ENCODE measurements around the gene FAM3D.

Gene FAM3D

DNA sequence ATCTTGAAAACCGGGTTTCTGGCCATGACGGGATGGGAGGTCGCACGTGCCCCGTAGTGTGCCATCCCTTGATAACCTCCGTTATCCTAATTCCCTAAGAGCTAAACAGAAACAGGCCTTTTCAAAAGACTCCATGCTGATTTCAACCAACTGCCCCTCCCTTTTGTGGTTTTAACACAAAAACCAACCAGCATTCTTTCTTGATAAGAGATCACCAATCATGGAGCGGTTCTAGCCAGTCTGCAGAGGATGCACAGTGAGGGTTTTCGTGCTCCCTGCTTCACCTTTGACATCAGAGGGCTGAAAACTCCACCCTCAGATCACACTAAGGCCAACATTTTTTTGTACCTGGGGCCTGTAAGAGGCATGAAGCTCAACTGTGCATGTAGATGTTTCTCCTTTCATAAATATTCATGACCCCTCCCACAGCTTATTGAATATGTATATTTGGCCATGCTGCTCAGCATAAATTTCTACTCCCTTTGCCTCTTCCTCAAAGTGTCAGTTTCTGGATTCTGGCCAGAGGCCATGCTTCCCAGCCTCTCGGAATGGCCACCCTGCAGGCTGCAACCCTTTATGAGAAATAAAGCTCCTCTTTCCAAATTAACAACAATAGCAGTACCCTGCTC, 41.3 kb downstream of the FAM3D start:
- DNase-seq: no peak

DNA sequence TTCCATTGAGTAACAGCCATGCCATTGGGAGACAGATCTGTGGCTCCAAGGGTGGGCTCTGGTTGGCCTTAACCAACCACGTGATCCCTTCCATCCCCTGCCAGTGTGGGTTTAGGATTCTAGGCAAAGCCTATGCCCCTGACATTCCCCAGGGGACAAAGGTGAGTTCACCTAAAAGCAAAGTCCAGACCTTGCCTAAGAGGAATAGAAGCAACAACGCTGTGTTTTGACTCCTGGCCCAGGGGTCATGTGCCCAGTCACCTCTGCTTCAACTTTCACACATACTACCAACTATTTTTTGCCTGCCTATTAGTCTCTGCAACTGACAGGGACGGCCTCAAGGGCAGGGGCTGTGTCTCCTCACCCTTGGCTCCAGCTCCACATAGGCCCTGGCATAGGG, 42.0 kb downstream of the FAM3D start:
- DNase-seq: no peak

DNA sequence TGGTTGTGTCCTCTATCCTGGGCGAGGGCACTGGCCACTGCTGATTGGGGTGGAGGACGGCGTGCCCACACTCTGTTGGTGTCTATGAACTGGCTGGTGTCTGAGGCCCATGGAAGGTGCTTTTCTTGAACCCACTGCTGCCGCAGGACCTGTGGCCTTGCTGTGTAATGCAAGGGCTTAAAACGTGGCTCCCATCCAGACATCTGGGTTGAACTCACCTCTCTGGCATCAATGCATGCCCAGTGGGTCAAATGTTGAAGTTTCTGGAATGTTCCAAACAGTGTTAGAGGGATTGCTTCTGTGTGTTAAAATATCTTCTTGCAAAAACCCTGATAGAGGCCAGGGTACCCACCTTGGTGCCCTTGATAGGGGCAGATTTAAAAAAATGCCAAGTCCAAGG, 42.6 kb downstream of the FAM3D start:
- DNase-seq: no peak

DNA sequence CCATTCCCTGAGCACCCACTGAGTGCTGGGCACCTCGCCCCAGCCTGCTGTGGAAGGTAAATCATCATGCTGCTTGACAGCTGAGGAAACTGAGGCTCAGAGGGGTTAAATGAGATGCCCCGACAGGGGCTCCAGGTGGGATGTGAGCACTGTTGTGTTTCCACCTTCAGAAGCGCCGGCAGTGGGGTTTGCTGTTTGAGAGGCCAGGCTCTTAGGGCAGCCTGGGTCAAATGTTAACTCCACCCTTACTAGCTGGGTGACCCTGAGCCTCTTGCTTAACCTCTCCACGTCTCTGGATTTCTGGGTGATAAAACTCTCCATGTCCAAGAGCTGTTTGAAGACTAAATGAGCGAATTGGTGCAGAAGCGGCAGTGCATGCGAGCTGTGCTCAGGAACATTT, 43.1 kb downstream of the FAM3D start:
- no peak for DNase-seq

DNA sequence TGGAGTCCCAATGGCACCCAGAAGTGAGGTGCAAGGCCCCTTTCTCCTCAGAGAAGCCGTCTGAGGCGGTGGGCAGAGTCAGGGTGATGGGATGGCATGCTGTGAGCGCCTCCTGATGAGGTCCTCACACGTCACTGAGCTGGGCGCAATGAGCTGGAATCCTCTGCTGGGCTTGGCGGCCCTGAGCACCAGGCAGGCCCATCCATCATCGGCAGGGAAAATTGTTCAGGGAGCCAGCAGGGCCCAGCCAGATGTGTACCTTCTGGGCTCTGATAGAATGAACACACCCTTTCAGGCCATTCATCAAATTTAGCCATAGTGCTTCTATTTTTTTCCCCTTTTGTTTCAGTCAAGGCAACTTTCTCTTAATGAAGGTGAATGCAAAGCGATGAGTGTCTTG, 43.7 kb downstream of the FAM3D start:
- DNase-seq: no peak

DNA sequence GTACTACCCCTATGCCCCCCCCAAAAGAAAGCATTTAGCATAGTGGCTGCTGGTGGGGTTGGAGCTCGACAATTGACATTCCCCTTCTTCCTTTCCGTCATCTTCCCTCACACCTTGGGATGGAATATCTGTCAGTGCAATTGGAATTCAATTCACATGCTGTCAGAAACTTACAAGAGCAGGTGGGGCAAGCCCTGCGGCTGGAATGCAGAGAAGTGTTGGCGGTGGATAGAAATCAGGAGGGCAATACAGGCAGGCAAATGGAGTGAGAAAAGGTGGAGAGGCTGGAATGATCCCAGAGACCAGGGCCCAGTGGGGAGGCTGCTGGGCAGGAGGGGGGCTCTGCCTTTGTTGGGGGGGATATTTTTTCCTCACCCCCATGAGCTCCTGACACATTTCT, 44.1 kb downstream of the FAM3D start:
- DNase-seq: no peak

DNA sequence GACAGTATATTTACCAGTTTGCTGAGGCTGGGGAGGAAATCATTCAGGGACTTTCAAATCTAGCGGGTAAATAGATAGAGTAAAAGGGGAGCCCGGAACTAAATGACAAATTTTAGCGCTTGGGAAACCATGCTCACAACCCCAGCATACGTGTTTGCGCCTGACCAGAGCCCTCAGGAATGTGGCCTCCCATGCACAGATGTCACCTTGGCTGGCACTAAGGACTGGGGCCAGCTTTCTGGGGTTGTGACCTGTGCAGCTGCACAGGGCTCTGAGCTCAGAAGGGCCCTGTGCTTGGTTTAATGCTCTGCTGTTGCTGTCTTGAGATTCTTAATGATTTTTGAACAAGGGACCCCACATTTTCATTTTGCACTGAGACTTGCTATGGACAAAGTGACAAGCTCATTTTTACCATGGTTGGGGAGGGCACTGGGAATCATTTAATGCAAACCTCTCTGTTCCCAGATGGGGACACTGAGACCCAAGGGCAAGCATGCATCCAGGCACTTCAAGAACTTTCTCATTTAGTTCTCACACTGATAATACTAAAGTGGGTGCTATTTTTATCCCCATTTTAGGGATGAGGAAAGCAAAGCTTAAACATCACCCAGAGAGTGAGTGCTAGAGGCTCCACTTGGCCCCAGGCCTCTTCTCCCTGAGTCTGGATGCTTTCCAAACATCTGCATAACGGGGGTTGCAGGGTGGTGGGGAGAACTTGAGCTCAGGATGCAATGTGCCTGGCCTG, 45.3 kb downstream of the FAM3D start:
- no peak for DNase-seq

DNA sequence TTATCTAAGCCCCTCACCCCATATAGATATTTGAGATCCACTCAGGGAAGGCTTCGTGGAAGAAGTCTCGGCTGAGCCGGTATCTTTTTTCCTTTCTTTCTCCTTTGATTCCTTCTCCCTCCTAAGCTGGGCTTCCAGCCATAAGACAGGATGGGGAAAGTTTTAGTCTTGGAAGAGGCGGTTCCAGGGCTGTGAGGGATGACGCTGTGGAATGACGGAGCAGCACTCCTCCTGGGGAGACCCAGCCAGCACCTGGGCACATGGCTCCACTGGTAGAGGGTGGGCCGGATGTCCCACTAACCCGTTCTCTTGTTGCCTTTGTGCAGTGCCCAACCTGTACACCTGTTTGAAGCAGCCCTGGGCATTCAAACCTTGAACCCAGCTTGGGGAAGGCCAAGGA, 46.2 kb downstream of the FAM3D start:
- DNase-seq: no peak

DNA sequence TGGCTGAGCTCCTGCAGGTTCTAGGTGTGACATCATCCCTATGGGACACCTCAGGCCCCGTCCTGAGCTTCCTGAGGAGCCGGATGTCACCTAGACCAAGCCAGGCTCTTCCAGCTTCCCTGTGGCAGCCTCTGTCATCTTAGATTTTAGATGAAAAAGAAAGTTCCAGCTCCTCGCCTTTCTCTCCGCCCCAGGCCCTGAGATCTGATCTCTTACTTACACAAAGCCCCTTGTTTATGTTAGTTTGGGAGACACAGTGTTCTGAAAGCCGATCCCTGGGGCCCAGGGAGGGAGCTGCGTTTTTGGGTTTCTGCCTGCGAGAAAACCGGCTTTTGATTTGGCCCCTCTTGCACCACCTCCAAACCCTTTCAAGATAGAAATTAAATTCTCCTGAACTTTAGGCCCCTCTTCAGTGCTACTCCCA, 49.2 kb downstream of the FAM3D start:
- no peak for DNase-seq

DNA sequence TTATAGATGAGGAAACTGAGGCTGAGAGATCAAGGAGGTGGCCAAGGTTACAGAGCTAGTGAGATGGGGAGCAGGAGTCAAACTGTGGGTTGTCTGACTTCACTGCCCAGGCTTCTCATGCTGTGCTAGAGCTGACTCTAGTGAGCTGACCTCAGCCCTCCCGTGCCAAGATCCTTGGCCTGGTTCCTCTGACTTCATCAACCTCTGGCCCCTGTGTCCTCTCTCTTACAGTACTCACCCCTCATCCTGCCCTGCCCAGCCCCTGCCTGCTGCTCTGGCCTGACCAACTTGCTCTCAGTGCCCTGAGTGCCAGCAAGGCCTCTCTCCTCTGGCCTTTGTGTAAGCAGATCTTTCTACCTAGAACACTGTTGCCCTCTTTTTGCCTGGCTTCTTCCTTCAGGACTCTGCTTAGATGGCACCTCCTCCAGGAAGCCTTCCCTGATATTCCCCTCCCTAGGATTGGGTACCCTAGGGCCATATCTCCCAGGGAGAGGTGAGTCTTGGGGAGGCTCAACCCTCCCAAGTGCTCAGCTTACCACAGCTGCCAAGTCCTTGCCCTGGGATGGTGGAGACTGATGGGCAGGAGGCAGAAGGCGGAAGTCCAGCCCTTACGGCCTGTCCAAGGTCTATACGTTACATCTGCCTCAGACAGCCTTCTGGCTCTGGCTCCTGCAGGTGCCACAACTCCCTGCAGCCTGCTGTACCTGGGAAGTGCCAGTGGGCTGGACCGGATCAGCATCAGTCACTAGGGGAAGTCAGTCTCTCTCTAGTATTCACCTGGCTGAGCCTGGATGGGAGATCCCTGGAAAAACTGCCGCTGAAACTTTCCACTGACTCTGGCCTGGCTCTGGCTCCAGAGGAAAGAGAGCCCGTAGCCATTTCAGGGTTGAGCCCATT, 53.1 kb downstream of the FAM3D start:
- no peak for DNase-seq

DNA sequence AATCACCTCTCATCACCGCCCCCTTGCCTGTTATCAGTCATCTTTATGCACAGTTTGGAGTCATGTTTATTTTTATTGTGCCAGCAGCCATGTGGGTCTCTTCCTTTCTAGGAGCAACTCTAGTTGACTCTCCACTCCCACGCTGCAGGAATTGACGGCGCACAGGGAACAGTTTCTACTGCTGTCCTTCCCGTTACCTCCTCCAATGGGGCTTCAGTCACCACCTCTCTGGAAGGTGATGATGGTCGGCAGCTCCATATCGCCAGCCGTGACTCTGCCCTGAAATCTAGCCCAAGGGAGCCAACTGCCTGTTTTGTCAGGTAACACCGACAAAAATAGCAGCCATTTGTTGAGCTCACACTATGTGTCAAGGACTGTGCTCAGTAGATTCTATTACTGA, 53.7 kb downstream of the FAM3D start:
- no peak for DNase-seq

DNA sequence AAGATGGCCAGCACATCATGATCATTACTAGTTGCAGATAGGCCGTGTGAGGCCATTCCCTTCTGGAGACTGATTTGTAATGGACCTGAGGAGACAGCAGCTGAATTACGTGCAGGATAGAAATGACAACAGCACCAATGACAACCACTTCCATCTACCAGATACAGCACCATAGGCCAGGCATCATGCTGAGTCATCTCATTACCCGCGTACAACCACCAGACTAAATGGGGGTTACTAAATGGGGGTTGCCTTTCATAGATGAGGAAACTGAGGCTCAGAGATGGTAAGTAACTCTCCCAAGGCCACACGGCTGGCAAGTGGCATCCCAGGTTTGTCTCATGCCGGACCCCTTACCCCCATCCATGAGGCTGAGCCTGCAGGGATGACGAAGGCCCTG, 56.6 kb downstream of the FAM3D start:
- DNase-seq: no peak

DNA sequence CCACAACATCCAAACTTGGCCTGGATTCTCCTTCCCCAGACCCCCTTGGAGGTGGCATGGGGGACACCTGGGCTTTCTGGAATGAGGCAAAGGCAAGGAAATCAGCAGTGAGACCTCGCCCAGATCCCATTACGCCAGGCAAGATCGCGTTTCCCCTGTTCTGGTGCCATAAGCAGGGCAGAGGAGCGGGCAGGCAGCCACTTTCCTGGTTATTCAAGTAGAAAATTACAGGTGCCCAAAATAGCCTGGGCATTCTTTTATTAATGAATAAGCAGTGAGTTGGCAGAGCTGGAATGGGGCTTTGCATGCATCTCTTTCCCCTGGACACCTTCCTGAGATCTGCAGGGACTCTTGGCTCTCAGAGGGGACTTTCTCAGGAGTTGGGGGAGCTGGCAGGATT, 57.9 kb downstream of the FAM3D start:
- DNase-seq: no peak

DNA sequence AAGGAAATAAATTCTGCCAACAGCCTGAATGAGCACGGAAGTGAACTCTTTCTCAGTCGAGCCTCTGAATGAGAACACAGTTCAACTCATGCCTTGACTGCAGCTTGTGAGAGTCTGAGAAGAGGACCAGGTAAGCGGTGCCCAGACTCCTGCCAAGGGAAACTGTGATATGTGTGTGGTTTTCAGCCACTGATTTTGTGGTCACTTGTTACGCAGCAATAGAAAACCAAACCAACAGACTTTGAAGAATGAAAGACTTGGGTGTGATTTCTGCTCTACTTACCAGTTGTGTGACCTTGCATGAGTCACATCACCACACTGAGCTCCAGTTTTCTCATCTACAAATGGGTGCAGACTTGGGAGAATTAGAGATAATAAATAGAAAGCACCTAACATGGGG, 58.8 kb downstream of the FAM3D start:
- DNase-seq: no peak

DNA sequence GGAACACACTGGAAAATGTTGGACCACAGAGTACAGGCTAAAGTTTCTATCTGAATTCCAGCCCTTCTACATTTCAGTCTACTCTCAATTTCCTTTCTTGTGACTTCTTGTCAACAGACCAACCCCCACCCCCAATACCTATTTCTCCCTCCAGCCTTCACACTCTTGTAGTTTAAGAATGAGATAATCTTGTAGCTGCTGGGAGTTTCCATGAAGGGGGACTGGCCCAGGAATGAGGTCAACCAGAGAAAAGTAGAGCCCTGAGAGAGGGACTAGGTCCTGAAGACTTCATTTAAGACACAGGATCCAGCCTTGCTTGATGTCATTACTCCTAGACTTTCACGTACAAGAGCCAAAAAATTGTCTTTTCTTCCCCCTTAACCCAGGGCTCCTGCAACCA, 59.9 kb downstream of the FAM3D start:
- DNase-seq: no peak

DNA sequence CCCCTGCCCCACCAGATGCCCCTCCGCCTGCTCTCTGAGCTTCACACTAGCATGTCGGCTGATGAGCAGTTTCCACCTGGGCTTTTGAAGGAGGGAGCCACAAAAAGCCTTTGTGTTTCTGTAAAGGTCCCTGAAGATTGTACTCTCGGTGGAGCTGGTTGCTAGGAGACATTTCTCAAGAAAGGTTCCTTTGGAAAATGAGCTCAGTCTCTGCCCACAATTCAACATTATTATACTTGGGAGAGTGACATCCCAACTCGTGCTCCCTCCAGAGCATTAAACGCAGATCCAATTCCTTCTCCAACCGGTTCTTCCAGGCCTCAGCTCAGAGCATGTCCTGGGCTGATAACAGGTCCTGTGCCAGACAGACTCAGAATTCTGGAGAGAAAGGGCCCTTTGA, 62.5 kb downstream of the FAM3D start:
- DNase-seq: no peak

DNA sequence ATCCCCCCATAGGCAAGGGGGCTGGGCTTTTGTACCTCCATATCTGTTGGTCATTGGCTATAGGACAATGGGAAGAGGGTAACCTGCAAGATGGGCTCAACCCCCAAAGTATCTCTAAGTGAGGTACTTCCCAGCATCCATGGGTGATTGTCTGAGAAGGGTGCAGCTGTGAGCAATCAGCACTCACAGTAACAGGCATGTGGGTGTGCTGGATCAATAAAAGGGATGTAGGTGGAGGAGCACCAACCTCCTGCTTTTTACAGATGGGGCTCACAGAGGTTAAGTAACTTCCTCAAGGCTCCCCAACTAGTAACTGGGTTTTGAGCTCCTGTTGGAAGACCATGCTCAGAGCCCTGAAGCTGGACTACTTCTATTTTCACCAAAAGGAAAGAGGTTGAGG, 63.0 kb downstream of the FAM3D start:
- no peak for DNase-seq

DNA sequence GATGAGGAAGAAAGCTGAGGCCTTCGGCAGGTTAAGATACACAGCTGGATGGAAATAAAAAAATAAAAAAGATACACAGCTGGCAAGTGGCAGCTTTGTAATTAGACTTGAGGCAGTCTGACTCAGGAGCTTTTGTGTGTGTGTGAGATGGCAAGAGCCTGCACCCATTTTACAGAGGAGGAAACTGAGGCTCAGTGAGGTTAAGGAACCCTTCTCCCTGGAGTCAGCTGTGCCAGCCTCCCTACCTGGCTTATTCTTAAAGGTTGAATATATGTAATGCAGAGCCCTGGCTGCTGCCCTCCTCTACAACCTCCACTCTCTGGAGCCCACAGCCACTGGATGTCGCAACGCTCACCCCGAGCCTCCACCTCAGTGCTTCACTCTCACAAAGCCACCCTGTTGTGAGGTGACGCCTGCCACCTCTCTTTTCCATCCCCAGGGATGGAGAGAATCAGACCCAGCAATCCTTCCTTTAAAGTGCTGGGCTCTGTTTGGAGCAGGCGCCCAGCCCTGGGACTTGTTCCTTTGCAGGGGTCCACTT, 68.7 kb downstream of the FAM3D start:
- DNase-seq: no peak

DNA sequence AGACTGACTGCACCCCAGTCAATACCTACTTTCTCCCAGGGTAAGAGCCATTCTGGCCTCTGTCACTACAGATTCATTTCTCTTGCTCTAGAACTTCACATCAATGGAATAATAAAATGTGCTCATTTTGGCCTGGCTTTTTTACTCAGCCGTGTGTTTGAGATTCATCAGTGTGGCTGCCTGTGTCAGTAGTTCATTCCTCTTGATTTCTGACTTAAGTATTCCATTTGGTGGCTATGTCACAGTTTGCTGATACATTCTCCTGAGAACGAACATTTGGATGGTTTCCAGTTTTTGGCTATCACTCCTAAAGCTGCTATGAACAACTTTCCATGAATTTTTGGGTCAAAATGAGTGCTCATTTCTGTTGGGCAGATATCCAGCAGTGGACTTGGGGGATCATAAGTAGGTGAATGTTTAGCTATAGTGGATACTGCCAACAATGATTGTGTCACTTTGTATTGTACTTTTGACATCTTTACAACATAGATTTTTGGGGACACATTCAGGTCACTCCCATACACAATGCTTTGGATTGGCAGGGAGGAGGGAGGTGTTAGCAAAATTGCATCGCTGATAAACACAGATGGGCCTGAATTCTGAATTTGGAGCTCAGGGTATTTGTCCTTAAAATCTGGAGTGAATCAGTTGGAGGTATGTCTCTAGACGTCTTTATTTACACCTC, 69.6 kb downstream of the FAM3D start:
- DNase-seq: no peak

DNA sequence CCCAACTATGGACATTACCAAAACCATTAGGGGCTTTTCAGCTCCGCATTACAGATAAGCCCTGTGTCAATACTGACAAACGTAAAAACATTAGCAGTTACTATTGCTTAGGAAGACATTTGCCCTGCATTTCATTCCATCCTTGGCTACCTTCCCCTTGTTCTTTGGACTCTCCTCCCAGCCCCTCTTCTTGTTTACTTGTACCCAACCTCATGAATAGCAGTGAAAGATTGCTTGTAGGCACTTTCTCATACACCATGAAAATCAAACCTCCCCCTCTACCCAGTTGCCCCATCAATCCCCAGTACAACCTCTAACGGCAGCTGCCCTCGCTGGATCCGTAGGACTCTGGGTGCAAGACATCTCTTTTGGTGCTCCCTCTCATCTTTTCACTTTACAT, 72.5 kb downstream of the FAM3D start:
- DNase-seq: no peak

DNA sequence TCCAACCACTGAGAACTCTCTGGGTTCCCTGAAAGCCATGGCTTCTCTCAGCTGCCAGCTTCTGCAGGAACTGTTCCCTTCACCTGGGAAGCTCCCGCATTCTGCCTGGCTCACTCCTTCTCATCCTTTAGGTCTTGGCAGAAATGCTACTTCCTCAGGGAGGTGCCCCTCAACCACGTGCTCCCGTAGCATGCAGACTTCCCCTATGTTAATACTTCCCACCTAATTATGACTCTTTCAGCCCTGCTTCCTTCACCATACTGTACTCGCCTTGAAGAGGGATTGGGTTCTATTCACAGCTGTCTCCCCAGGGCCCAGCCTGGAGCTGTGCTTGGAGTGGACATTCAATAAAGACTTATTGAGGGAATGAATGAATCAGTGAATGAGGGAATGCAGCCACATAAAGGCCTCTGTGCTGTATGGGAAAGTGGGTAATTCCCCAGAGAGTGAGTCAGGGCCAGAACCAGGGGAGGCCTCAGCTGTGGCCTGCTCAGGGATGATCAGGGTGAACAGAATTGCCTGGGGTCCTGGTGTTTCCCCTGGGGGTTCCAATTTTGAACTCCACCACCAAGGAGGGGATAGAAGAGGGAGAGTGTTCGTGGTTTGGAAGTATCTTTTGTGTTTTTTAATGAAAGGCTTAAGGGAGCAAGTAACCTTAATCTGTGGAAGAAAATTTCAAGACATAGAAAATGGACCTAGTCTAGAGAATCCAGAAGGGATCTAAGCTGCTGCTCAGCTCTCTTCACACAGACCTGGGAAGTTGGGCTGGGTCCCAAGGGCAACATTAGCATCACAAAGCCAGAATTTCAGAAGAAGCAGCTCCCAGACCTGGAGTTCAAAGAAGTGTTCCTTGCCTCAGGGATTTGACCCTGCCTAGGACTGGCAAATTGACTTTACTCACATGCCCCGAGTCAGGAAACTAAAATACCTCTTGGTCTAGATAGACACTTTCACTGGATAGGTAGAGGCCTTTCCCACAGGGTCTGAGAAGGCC, 74.8 kb downstream of the FAM3D start:
- no peak for DNase-seq
